ENCODE data around the gene HERPUD1. TPM values are rescaled to one million over a fixed set of nuclear protein-coding genes. Genes with fewer than 3 reads are reported as not detected.
A peak's percentile ranks its signal among the peaks of the same experiment; 100 is the strongest.

The HERPUD1 gene
- total RNA-seq, 1 experiment from 2014 or later: 28.9 TPM

DNA sequence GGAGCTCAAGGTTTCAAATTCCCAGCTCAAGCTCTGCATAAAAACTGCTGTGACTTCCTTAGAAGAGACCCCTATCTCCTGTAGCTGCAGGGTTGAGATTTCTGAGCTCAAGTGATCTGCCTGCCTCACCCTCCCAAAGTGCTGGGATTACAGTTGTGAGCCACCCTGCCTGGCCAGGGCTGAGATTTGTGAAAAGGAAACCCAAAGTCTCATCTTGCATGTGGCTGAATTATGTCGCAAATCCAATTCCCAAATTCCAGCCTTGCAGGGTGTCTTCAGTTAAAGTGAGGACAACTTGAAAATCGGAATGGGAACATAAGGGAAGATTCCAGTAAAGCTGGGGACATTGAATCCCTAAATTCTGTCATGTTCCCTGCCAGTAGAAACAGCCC lies 15.7 kb downstream of the HERPUD1 start:
- peaks cover 8 to 11% of the 10 kb centered on the region in 2 experiments for H3K4me1 Mint-ChIP-seq
- no peaks in the 10 kb centered on the region for H3K23me2 ChIP-seq (ENCODE audit: insufficient read length, low read depth, low read length, poor library complexity, severe bottlenecking)
- no peaks in the 10 kb centered on the region for H3K79me1 ChIP-seq (ENCODE audit: insufficient read depth, low read depth, low read length, poor library complexity, severe bottlenecking)
- H2AK5ac ChIP-seq (ENCODE audit: insufficient read length, low read length): no peak overlapping the region
- no peak overlapping the region for H2BK20ac ChIP-seq (ENCODE audit: low read depth, low read length, poor library complexity, severe bottlenecking)
- no peak overlapping the region for H2BK5ac ChIP-seq (ENCODE audit: insufficient read length, low read length)
- WGBS (ENCODE audit: extremely low coverage, insufficient read length, low lambda C conversion rate): no CpG with 5 or more reads among the region's 2 CpGs
- H3K4me1 ChIP-seq (ENCODE audit: insufficient read depth, low read length): no peaks in the 10 kb centered on the region; the same call in 1 of the 2 replicates
- H3K27ac ChIP-seq (ENCODE audit: insufficient read length, low read depth, low read length): no peak overlapping the region
- no peak overlapping the region for H2BK120ac ChIP-seq (ENCODE audit: low read depth, low read length, poor library complexity, severe bottlenecking)
- H3K27me3 Mint-ChIP-seq (ENCODE audit: low read depth): no peaks in the 10 kb centered on the region
- H3T11ph ChIP-seq (ENCODE audit: low read length): no peak overlapping the region
- H3K4ac ChIP-seq (ENCODE audit: low read depth, low read length): no peak overlapping the region
- no peaks in the 10 kb centered on the region for H3K9me3 Mint-ChIP-seq
- peak overlapping the region; percentile 56 to 70 (median 60); a peak in 4 of 7 replicates for H3K27ac Mint-ChIP-seq
- no peak overlapping the region for H3K23ac ChIP-seq (ENCODE audit: insufficient read length, low read depth, low read length)
- H4K8ac ChIP-seq (replicated peaks; ENCODE audit: insufficient read length, low read depth, low read length): no peak overlapping the region
- H3K27me3 ChIP-seq (ENCODE audit: insufficient read depth, low read length): no peaks in the 10 kb centered on the region
- H3K56ac ChIP-seq (ENCODE audit: insufficient read length, low read depth, low read length): no peak overlapping the region
- TF ChIP-seq, protein P1, sequence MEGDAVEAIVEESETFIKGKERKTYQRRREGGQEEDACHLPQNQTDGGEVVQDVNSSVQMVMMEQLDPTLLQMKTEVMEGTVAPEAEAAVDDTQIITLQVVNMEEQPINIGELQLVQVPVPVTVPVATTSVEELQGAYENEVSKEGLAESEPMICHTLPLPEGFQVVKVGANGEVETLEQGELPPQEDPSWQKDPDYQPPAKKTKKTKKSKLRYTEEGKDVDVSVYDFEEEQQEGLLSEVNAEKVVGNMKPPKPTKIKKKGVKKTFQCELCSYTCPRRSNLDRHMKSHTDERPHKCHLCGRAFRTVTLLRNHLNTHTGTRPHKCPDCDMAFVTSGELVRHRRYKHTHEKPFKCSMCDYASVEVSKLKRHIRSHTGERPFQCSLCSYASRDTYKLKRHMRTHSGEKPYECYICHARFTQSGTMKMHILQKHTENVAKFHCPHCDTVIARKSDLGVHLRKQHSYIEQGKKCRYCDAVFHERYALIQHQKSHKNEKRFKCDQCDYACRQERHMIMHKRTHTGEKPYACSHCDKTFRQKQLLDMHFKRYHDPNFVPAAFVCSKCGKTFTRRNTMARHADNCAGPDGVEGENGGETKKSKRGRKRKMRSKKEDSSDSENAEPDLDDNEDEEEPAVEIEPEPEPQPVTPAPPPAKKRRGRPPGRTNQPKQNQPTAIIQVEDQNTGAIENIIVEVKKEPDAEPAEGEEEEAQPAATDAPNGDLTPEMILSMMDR (conservative IDR thresholded peaks at IDR 0.05): no peak
- H3K18ac ChIP-seq (ENCODE audit: insufficient read length, low read depth, low read length): no peak overlapping the region
- no peak overlapping the region for H3K4me3 Mint-ChIP-seq
- peaks cover 6 to 27% (median 13%) of the 10 kb centered on the region in 3 experiments; a peak in 6 of 7 replicates for H3K36me3 Mint-ChIP-seq (ENCODE audit: insufficient read depth in 1 of 3, low read depth in 3 of 3)
- no peak overlapping the region for H2BK12ac ChIP-seq (ENCODE audit: insufficient read length, low read depth, low read length)
- no peak overlapping the region for H3K14ac ChIP-seq (ENCODE audit: insufficient read depth, low read length)
- H3K9ac ChIP-seq (ENCODE audit: extremely low read depth, insufficient read length, low read length): no peak overlapping the region
- no peak overlapping the region for H4K91ac ChIP-seq (ENCODE audit: insufficient read length, low read depth, low read length)
- DNase-seq: no peak
- H3K9me3 ChIP-seq (ENCODE audit: control insufficient read depth, low read depth, low read length): no peaks in the 10 kb centered on the region
- H3K4me2 ChIP-seq (ENCODE audit: insufficient read depth, insufficient read length, low read length): no peak overlapping the region
- H2BK15ac ChIP-seq (ENCODE audit: low read depth, low read length): no peak overlapping the region
- H4K5ac ChIP-seq (ENCODE audit: insufficient read length, low read depth, low read length): no peak overlapping the region
- no peaks in the 10 kb centered on the region for H4K20me1 ChIP-seq (ENCODE audit: control insufficient read depth, insufficient read depth, insufficient read length)
- H2AFZ ChIP-seq (ENCODE audit: low read length): no peak overlapping the region
- no peaks in the 10 kb centered on the region for H3K79me2 ChIP-seq (ENCODE audit: insufficient read depth, low read length)

Data from H9 (cell line).